ENCODE measurements around the gene YWHAQ. TPM values are rescaled to one million over a fixed set of nuclear protein-coding genes. Genes with fewer than 3 reads are reported as not detected.

YWHAQ gene
- total and polyA plus RNA-seq, 4 donors: 68.8 to 145 (median 88.0) TPM

DNA sequence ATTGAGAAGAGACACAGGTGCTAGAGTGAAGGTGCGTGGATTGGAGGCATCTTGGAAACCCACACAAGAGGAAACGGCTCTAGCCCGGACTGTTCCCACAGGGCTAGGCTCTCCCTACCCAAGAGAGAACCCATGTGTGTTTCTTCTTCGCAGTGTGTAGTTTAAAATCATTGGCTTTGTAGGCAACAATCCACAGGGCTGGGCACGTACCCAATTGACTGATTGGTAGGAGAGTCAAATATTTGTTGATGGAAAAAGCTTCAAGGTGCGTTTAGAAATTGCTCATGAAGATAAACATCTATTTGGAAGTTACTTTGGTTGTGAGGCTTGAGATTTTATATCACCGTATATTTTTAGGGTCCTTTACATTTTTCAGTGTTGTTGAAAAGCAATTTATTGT, 13.2 kb upstream of the YWHAQ start (continued):
- TF ChIP-seq, protein P1, sequence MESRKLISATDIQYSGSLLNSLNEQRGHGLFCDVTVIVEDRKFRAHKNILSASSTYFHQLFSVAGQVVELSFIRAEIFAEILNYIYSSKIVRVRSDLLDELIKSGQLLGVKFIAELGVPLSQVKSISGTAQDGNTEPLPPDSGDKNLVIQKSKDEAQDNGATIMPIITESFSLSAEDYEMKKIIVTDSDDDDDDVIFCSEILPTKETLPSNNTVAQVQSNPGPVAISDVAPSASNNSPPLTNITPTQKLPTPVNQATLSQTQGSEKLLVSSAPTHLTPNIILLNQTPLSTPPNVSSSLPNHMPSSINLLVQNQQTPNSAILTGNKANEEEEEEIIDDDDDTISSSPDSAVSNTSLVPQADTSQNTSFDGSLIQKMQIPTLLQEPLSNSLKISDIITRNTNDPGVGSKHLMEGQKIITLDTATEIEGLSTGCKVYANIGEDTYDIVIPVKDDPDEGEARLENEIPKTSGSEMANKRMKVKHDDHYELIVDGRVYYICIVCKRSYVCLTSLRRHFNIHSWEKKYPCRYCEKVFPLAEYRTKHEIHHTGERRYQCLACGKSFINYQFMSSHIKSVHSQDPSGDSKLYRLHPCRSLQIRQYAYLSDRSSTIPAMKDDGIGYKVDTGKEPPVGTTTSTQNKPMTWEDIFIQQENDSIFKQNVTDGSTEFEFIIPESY (IDR thresholded peaks at IDR 0.05): no peak

DNA sequence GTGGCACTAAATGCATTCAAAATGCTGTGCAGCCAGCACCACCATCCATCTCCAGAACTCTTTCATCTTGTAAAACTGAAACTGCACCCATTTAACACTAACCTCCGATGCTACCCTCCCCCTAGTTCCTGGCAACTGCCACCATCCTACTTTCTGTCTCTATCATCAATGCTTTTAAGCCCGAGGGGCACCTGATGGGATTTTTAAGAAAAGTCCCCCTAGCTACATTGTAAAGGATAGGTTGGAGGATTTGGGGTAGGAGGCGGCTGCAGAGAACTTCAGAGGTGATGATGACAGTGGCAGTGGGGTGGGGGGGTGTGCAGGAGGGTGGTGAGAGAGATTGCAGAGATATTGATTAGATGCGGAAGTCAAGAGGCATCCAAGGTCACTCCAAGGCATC, 10.8 kb upstream of the YWHAQ start:
- DNase-seq (ENCODE audit: low spot score): no peak
- H3K9ac ChIP-seq (ENCODE audit: low read depth in 1 of 2, low read length in 2 of 2): no peak overlapping the region
- TF ChIP-seq YY1 (IDR thresholded peaks at IDR 0.05) (no peak), NR2F2 (IDR thresholded peaks at IDR 0.05) (no peak)
- TF ChIP-seq, protein P2, sequence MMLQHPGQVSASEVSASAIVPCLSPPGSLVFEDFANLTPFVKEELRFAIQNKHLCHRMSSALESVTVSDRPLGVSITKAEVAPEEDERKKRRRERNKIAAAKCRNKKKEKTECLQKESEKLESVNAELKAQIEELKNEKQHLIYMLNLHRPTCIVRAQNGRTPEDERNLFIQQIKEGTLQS (IDR thresholded peaks at IDR 0.05): no peak
- H3K36me3 ChIP-seq (ENCODE audit: control insufficient read depth in 4 of 4, insufficient read depth in 3 of 4, low read depth in 1 of 4, low read length in 3 of 4): no peaks in the 10 kb centered on the region
- no peak overlapping the region for H3K4me3 ChIP-seq (ENCODE audit: low read depth in 1 of 3, low read length in 3 of 3)
- H3K4me1 ChIP-seq (ENCODE audit: control insufficient read depth in 4 of 4, insufficient read depth in 4 of 4, low read length in 3 of 4): peaks cover 0 to 3% (median 0%) of the 10 kb centered on the region in 4 donors
- no peaks in the 10 kb centered on the region for H3K9me3 ChIP-seq (ENCODE audit: control insufficient read depth in 4 of 4, low read length in 3 of 4)
- 63% methylated on average over 4 of the region's 4 CpGs for WGBS
- H3K27me3 ChIP-seq (ENCODE audit: control insufficient read depth in 4 of 4, insufficient read depth in 4 of 4, low read length in 3 of 4): no peaks in the 10 kb centered on the region
- no peak overlapping the region for H3K27ac ChIP-seq (ENCODE audit: low read depth in 1 of 2, low read length in 2 of 2)

DNA sequence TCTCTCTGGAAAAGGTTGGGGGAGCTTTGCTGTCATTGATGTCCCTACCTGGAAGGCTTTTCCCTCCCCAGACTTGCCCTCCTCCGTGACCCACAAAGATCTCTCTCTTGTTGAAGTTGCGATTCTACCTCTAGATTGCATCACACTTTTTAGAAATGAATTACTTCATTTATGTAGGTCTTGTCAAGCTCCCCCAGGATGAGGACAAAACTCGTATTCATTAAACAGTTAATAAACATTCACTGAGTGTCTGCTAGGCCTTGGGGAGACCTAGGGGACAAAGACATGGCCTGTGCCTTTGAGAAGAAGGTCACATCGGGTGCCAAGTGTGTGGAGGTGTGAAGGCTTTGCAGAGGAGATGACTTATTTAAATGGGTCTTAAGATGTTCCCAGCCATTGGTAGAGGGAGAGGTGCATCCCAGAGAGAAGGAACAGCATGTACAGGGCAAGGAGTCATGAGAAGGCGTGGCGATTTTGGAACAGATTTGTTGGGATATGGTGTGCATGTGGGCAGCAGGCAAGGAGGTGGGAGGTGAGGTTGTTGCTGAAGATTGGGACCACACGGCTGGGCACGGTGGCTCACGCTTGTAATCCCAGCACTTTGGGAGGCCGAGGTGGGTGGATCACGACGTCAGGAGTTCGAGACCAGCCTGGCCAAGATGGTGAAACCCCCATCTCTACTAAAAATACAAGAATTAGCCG, 9.8 kb upstream of the YWHAQ start:
- H3K36me3 ChIP-seq (ENCODE audit: control insufficient read depth in 4 of 4, insufficient read depth in 3 of 4, low read depth in 1 of 4, low read length in 3 of 4): no peaks in the 10 kb centered on the region
- 84% methylated on average over 14 of the region's 14 CpGs for WGBS
- TF ChIP-seq, protein P1 (IDR thresholded peaks at IDR 0.05): no peak
- no peak for TF ChIP-seq GABPA (IDR thresholded peaks at IDR 0.05 in 1 of 2, conservative IDR thresholded peaks at IDR 0.05 in 1 of 2)
- no peak for TF ChIP-seq HNF4A (conservative IDR thresholded peaks at IDR 0.05)
- TF ChIP-seq RXRA (IDR thresholded peaks at IDR 0.05): no peak
- TF ChIP-seq, protein P3, sequence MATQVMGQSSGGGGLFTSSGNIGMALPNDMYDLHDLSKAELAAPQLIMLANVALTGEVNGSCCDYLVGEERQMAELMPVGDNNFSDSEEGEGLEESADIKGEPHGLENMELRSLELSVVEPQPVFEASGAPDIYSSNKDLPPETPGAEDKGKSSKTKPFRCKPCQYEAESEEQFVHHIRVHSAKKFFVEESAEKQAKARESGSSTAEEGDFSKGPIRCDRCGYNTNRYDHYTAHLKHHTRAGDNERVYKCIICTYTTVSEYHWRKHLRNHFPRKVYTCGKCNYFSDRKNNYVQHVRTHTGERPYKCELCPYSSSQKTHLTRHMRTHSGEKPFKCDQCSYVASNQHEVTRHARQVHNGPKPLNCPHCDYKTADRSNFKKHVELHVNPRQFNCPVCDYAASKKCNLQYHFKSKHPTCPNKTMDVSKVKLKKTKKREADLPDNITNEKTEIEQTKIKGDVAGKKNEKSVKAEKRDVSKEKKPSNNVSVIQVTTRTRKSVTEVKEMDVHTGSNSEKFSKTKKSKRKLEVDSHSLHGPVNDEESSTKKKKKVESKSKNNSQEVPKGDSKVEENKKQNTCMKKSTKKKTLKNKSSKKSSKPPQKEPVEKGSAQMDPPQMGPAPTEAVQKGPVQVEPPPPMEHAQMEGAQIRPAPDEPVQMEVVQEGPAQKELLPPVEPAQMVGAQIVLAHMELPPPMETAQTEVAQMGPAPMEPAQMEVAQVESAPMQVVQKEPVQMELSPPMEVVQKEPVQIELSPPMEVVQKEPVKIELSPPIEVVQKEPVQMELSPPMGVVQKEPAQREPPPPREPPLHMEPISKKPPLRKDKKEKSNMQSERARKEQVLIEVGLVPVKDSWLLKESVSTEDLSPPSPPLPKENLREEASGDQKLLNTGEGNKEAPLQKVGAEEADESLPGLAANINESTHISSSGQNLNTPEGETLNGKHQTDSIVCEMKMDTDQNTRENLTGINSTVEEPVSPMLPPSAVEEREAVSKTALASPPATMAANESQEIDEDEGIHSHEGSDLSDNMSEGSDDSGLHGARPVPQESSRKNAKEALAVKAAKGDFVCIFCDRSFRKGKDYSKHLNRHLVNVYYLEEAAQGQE (IDR thresholded peaks at IDR 0.05): no peak
- H3K9ac ChIP-seq (ENCODE audit: low read depth in 1 of 2, low read length in 2 of 2): no peak overlapping the region
- H3K4me3 ChIP-seq (ENCODE audit: low read depth in 1 of 3, low read length in 3 of 3): no peak overlapping the region
- H3K27me3 ChIP-seq (ENCODE audit: control insufficient read depth in 4 of 4, insufficient read depth in 4 of 4, low read length in 3 of 4): no peaks in the 10 kb centered on the region
- DNase-seq (ENCODE audit: low spot score): no peak
- H3K27ac ChIP-seq (ENCODE audit: low read depth in 1 of 2, low read length in 2 of 2): no peak overlapping the region
- H3K4me1 ChIP-seq (ENCODE audit: control insufficient read depth in 4 of 4, insufficient read depth in 4 of 4, low read length in 3 of 4): peaks cover 0 to 3% (median 0%) of the 10 kb centered on the region in 4 donors
- no peaks in the 10 kb centered on the region for H3K9me3 ChIP-seq (ENCODE audit: control insufficient read depth in 4 of 4, low read length in 3 of 4)

Data from liver (tissue), 9 donors.